CD14-positive monocyte (primary cell): ENCODE measurements around the gene SHB. TPM values are rescaled to one million over a fixed set of nuclear protein-coding genes. Genes with fewer than 3 reads are reported as not detected.

Source experiments
- DNase-seq, 3 donors: peaks; one replicate each; pipeline ENCODE4 v3.0.0-alpha.2; 2011 to 2022
- H2AFZ ChIP-seq: 2 replicates; pipeline ENCODE4 v1.6.0; 2012; ENCODE audit warnings: mild to moderate bottlenecking, low read depth, low read length, inconsistent platforms; ENCODE audit not compliant: insufficient read depth, poor library complexity, severe bottlenecking
- H3K27ac ChIP-seq, 2 donors: 1 replicate in 1 of 2; 2 replicates in 1 of 2; pipeline ENCODE4 v1.5.1; 2012 to 2013; ENCODE audit warnings: low read length in 2 of 2, control low read depth in 1 of 2, inconsistent platforms in 1 of 2, low read depth in 1 of 2, mild to moderate bottlenecking in 1 of 2
- H3K27me3 ChIP-seq, 2 donors: one replicate each; pipeline versions ENCODE4 v1.6.0 to v1.6.1; 2011 to 2013; ENCODE audit warnings: low read length in 2 of 2; ENCODE audit not compliant: control insufficient read depth in 2 of 2, insufficient read depth in 2 of 2
- H3K36me3 ChIP-seq, 2 donors: replicated peaks in 1 of 2; 1 replicate in 1 of 2; 2 replicates in 1 of 2; pipeline versions ENCODE4 v1.5.1 to v1.6.1; 2012 to 2013; ENCODE audit warnings: low read length in 2 of 2, control low read depth in 1 of 2, inconsistent platforms in 1 of 2, mild to moderate bottlenecking in 1 of 2; ENCODE audit not compliant: insufficient read depth in 2 of 2, control insufficient read depth in 1 of 2
- H3K4me1 ChIP-seq, 2 donors: 1 replicate in 1 of 2; 2 replicates in 1 of 2; pipeline versions ENCODE4 v1.5.1 to v1.6.1; 2012 to 2013; ENCODE audit warnings: low read length in 2 of 2, control low read depth in 1 of 2, inconsistent platforms in 1 of 2, mild to moderate bottlenecking in 1 of 2, moderate library complexity in 1 of 2; ENCODE audit not compliant: insufficient read depth in 2 of 2, control insufficient read depth in 1 of 2
- H3K4me2 ChIP-seq: replicated peaks from 2 replicates; pipeline ENCODE3; 2012; ENCODE audit warnings: low read length, moderate library complexity, mild to moderate bottlenecking; ENCODE audit not compliant: poor library complexity, severe bottlenecking; ENCODE audit errors: extremely low read depth
- H3K4me3 ChIP-seq, 3 experiments: fragments of 200-600 bp in 1 of 3; sonication (generic) in 1 of 3; replicated peaks in 1 of 3; 1 replicate in 2 of 3; 2 replicates in 1 of 3; pipeline ENCODE4 v1.5.1; 2011 to 2013; ENCODE audit warnings: low read length in 3 of 3, mild to moderate bottlenecking in 3 of 3, control low read depth in 2 of 3, low read depth in 2 of 3, inconsistent platforms in 1 of 3, moderate library complexity in 1 of 3
- H3K79me2 ChIP-seq: 2 replicates; pipeline ENCODE4 v1.6.0; 2012; ENCODE audit warnings: mild to moderate bottlenecking, control low read depth, inconsistent platforms, low read length, moderate library complexity; ENCODE audit not compliant: insufficient read depth
- H3K9ac ChIP-seq: 2 replicates; pipeline ENCODE4 v1.6.0; 2017; ENCODE audit warnings: low read length, mild to moderate bottlenecking; ENCODE audit not compliant: insufficient read depth, poor library complexity, severe bottlenecking
- H3K9me3 ChIP-seq, 2 donors: replicated peaks in 1 of 2; 1 replicate in 1 of 2; 2 replicates in 1 of 2; pipeline versions ENCODE4 v1.5.1 to v1.6.1; 2012 to 2013; ENCODE audit warnings: low read length in 2 of 2, control low read depth in 1 of 2; ENCODE audit not compliant: control insufficient read depth in 1 of 2, insufficient read depth in 1 of 2
- H4K20me1 ChIP-seq: 2 replicates; pipeline ENCODE4 v1.6.0; 2012; ENCODE audit warnings: mild to moderate bottlenecking, low read length, control low read depth, moderate library complexity; ENCODE audit not compliant: insufficient read depth
- H3K27ac Mint-ChIP-seq, 7 donors: one replicate each; pipeline ENCODE4 v1.8.0; 2020; ENCODE audit warnings: mild to moderate bottlenecking in 7 of 7, mixed read lengths in 7 of 7, moderate library complexity in 6 of 7, inconsistent platforms in 2 of 7
- H3K27me3 Mint-ChIP-seq, 3 donors: one replicate each; pipeline ENCODE4 v1.8.0; 2021 to 2022; ENCODE audit warnings: low read depth in 3 of 3, mild to moderate bottlenecking in 3 of 3, mixed read lengths in 3 of 3, moderate library complexity in 3 of 3, inconsistent platforms in 1 of 3
- H3K36me3 Mint-ChIP-seq, 2 donors: one replicate each; pipeline ENCODE4 v1.8.0; 2020; ENCODE audit warnings: mixed read lengths in 2 of 2, inconsistent platforms in 1 of 2, mild to moderate bottlenecking in 1 of 2
- H3K4me1 Mint-ChIP-seq: one replicate; pipeline ENCODE4 v1.8.0; 2020; ENCODE audit warnings: mild to moderate bottlenecking, mixed read lengths
- H3K4me3 Mint-ChIP-seq, 2 donors: one replicate each; pipeline ENCODE4 v1.8.0; 2020; ENCODE audit warnings: mild to moderate bottlenecking in 2 of 2, mixed read lengths in 2 of 2, moderate library complexity in 1 of 2
- H3K9me3 Mint-ChIP-seq, 7 donors: one replicate each; pipeline ENCODE4 v1.8.0; 2020 to 2022; ENCODE audit warnings: mixed read lengths in 7 of 7, mild to moderate bottlenecking in 6 of 7, moderate library complexity in 6 of 7, inconsistent platforms in 2 of 7
- CTCF ChIP-seq: fragments of 200-600 bp; IDR thresholded peaks from one replicate; pipeline ENCODE4 v1.8.0; 2022; ENCODE audit warnings: antibody characterized with exemption, mild to moderate bottlenecking
- WGBS: methylation state at CpG from one replicate; pipeline ENCODE4 v1.1.5; 2013; ENCODE audit warnings: missing lambda C conversion rate; ENCODE audit not compliant: insufficient coverage; 5-methylcytosine and 5-hydroxymethylcytosine counted together
- intact Hi-C, 2 donors: fragments of 100-400 bp; cut with micrococcal nuclease; formaldehyde crosslinking; loops; one replicate each; pipeline versions ENCODE4 v1.15.0 to v1.15.1; 2023
- polyA plus RNA-seq, 3 donors: library from polyadenylated mRNA; depleted of rRNA in 1 of 3; unstranded in 2 of 3; stranded (reverse) in 1 of 3; fragments of 300-500 nt in 2 of 3; fragments of >200 nt in 1 of 3; fragmentation: Illumina TruSeq in 2 of 3; gene quantifications; 1 replicate in 2 of 3; 2 replicates in 1 of 3; pipeline ENCODE4 v1.2.3, GENCODE V29; 2012 to 2021

The SHB gene
- polyA plus RNA-seq, 3 donors, result 0.27 to 1.3 (median 0.31) TPM

DNA sequence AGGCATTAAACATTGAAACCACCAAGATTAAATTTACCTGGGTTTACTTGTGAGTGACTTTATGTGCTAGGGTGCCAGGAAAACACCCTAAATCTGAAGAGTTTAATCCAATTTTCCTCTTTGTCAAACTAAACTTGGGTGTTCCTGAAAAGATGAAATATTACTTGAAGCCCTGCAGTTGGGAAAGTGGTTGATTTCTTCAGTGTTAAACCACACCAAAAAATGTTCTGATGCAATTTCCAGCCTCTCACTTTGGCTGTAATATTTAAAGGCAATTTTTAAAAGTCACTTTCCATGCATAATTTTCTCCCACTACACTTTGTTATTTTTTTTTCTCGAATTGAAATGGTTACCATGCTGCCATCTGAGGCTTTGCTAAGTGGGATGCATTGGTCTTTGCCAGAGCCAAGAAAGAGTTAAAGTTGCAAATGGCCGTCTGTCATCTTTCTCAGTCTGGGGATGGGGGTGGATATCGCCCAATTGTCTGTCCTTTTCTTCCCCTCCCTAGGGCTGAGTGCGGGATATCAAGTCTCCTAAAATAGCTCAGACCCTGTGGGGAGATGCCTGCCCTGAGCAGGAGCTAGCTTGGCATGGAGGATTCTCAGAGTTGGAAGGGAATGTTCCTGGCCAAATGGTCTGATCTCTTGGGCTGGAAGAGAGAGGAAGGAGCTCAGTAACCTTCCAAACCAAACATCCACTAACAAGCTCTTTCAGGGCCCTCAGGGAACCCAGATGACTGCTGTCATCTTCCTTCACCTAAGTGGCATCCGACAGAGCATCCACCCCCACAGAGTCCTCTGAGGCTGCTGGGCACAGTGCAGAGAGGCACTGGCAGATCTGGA is 13.6 kb upstream of the SHB start:
- H3K4me2 ChIP-seq, result peak overlapping the region; percentile 22
- H3K27me3 ChIP-seq, result no peaks in the 10 kb centered on the region
- H3K4me3 ChIP-seq, result no peak overlapping the region
- peak in 1 of 3 donors; percentile 14 for DNase-seq
- Mint-ChIP-seq H3K4me1 (peaks cover 60% of the 10 kb centered on the region), H3K9me3 (no peaks in the 10 kb centered on the region), H3K4me3 (no peak overlapping the region), H3K27ac (peak overlapping the region in 3 of 7 donors; percentile 37 to 42 (median 40)), H3K36me3 (no peaks in the 10 kb centered on the region), H3K27me3 (peaks cover 0 to 2% (median 2%) of the 10 kb centered on the region in 3 donors)
- TF ChIP-seq CTCF, result no peak
- no peak overlapping the region for H3K27ac ChIP-seq
- H3K4me1 ChIP-seq, result peaks cover 47 to 55% of the 10 kb centered on the region in 2 donors
- intact Hi-C loops, result loop anchor here in 1 of 2 donors (5.0 kb wide), 1 partner anchor 50 kb away; no protein-coding TSS in a partner anchor
- H3K79me2 ChIP-seq, result no peaks in the 10 kb centered on the region
- H2AFZ ChIP-seq, result peak overlapping the region; percentile 41
- no peak overlapping the region for H3K9ac ChIP-seq
- no peaks in the 10 kb centered on the region for H3K36me3 ChIP-seq
- no peaks in the 10 kb centered on the region for H3K9me3 ChIP-seq
- H4K20me1 ChIP-seq, result no peaks in the 10 kb centered on the region
- WGBS, result 50% methylated on average over 1 of the region's 5 CpGs

DNA sequence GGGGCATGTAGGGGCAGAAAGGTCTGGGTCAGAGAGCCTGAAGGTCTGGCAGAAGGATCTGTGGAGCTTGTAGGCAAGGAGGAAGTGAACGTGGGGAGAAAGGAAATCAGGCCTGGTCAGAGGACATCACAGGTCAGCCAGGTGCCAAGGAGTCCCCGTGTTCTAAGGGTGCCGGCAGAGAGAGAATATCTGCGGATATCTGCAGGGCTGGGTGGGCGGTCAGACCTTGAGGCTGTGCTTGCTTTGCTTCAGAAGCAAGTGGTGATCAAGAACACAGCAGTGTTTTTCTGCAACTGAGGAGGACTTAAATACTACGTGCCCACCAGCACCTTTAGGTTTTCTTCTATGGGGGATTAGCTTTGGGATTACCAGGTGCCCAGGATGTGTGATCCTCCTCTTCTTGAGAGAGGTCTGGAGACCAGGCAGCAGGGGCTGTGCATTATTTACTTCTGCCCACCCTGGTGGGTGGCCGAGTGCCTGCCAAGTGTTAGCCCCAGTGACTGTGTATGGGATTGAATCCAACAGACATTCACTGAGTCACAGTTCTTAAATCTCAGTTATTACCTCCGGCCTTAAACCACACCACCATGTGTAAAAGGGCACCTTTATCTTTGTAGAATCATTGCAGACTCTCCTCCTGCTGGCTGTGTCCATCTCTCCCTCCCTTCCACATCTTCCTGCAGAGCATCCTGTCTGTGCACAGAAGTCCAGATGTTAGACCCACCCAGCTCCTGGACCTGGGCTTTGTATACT is 12.5 kb upstream of the SHB start:
- H2AFZ ChIP-seq, result peak overlapping the region; percentile 16
- H3K27ac Mint-ChIP-seq, result peak overlapping the region in 3 of 7 donors; percentile 30 to 69 (median 67)
- no peak overlapping the region for H3K27ac ChIP-seq
- 75% methylated on average over 8 of the region's 8 CpGs for WGBS
- H3K4me2 ChIP-seq, result no peak overlapping the region
- H3K9me3 ChIP-seq, result peaks cover 0 to 2% of the 10 kb centered on the region in 2 donors
- peaks cover 0 to 5% (median 3%) of the 10 kb centered on the region in 7 donors for H3K9me3 Mint-ChIP-seq
- peaks cover 0 to 2% (median 2%) of the 10 kb centered on the region in 3 donors for H3K27me3 Mint-ChIP-seq
- H3K4me1 ChIP-seq, result peaks cover 47 to 55% of the 10 kb centered on the region in 2 donors
- no peak overlapping the region for H3K9ac ChIP-seq
- no peaks in the 10 kb centered on the region for H3K79me2 ChIP-seq
- DNase-seq, result no peak
- H3K4me3 ChIP-seq, result no peak overlapping the region
- H3K4me1 Mint-ChIP-seq, result peaks cover 57% of the 10 kb centered on the region
- H4K20me1 ChIP-seq, result no peaks in the 10 kb centered on the region
- intact Hi-C loops, result loop anchor here in 1 of 2 donors (5.0 kb wide), 1 partner anchor 49 kb away; no protein-coding TSS in a partner anchor
- no peaks in the 10 kb centered on the region for H3K36me3 ChIP-seq
- no peaks in the 10 kb centered on the region for H3K36me3 Mint-ChIP-seq
- H3K27me3 ChIP-seq, result no peaks in the 10 kb centered on the region
- no peak overlapping the region for H3K4me3 Mint-ChIP-seq
- no peak for TF ChIP-seq CTCF
